PFSK-1 (cell line): ENCODE data around the gene SERPINB10.

Experiments used
- FOXP2 ChIP-seq: optimal IDR thresholded peaks from 2 replicates; pipeline ENCODE3; 2011; ENCODE audit warnings: borderline replicate concordance, control low read depth, inconsistent platforms; ENCODE audit not compliant: insufficient read depth; ENCODE audit errors: extremely low read length, extremely low read depth
- TAF1 ChIP-seq: IDR thresholded peaks from 2 replicates; pipeline ENCODE4 v1.6.1; 2012; ENCODE audit warnings: low read length, control low read depth, borderline replicate concordance; ENCODE audit not compliant: insufficient read depth

DNA sequence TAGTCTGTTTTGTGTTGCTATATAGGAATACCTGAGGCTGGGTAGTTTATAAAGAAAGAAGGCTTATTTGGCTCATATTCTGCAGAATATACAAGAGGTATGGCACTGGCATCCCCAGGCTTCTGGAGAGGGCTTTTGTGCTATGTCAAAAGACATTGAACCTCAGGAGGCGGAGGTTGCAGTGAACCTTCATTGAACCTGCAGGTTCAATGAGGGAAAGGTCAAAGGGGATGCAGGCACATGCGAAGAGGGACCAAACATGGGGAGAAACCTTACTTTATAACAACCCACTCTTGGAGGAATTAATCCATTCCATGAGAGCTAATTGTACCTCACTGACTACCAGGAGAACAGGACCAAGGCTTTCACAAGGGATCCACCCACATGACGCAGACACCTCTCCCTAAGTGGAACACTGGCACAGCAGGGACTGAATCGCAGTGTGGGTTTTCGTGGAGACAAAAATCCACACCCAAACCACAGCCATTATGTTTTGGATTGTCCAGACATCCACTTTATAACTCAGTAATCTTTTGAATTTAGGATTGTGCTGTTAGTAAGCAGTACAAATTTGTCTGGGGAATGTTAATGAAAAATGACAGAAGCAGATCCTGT, 58.1 kb downstream of the SERPINB10 start:
- TF ChIP-seq TAF1 (no peak), FOXP2 (no peak)
